Astrocyte of the cerebellum (primary cell): ENCODE results near the gene CDKN1C.

Experiments
- DNase-seq: peaks from one replicate; pipeline ENCODE4 v3.0.0-alpha.2; 2011; ENCODE audit warnings: low read depth
- H3K4me3 ChIP-seq: 2 replicates; pipeline ENCODE4 v1.5.1; 2011; ENCODE audit warnings: mild to moderate bottlenecking, low read depth, low read length, moderate library complexity
- in situ Hi-C: cut with HindIII; loops from 2 replicates; pipeline ENCODE4 v1.10.0; 2017; ENCODE audit warnings: low sequenced_read_pairs
- TF ChIP-seq, protein P1 (sequence below): IDR thresholded peaks from 2 replicates; pipeline ENCODE4 v1.5.1; 2012; ENCODE audit warnings: low read length, low read depth, moderate library complexity, mild to moderate bottlenecking; ENCODE audit errors: missing control alignments

The CDKN1C gene

DNA sequence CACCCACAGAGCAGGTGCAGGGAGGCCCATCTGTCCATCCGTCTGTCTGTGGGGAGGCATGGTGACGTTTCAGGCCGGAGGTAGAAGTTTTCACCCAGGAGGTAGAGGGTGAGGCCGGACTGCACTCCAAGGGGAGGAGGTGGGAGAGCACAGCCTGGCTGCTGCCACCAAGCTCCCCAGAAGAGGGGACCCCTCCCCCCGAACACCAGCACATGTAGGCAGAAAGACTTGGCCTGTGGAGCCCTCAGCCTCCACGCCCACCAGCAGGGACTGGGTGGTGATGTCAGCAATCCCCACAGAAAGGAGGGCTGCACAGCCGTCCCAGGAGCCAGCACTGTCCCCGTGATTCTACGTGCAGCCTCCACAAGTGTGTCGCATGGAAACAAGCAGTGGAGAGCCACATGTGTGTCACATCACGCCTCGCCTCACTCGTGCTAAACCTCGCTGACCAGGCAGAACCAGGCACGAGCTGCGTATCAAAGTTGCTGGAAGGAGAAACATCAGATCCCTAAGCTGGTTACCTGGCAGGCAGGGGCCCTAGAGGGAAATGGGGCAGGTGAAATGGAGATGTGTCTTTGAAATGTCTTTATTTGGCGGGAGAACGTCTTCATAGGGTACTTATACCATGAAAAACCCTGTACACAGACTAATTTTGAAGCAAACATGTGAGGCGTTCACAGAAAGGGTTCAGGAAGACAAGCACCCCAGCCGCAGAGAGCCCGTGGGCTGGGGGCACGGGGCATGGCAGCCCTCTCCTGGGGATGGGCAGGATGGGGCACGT, 49.1 kb downstream of the CDKN1C start:
- TF ChIP-seq, protein P1, sequence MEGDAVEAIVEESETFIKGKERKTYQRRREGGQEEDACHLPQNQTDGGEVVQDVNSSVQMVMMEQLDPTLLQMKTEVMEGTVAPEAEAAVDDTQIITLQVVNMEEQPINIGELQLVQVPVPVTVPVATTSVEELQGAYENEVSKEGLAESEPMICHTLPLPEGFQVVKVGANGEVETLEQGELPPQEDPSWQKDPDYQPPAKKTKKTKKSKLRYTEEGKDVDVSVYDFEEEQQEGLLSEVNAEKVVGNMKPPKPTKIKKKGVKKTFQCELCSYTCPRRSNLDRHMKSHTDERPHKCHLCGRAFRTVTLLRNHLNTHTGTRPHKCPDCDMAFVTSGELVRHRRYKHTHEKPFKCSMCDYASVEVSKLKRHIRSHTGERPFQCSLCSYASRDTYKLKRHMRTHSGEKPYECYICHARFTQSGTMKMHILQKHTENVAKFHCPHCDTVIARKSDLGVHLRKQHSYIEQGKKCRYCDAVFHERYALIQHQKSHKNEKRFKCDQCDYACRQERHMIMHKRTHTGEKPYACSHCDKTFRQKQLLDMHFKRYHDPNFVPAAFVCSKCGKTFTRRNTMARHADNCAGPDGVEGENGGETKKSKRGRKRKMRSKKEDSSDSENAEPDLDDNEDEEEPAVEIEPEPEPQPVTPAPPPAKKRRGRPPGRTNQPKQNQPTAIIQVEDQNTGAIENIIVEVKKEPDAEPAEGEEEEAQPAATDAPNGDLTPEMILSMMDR = no peak
- in situ Hi-C loops = no loop called here
- H3K4me3 ChIP-seq = no peak overlapping the region
- DNase-seq = no peak

DNA sequence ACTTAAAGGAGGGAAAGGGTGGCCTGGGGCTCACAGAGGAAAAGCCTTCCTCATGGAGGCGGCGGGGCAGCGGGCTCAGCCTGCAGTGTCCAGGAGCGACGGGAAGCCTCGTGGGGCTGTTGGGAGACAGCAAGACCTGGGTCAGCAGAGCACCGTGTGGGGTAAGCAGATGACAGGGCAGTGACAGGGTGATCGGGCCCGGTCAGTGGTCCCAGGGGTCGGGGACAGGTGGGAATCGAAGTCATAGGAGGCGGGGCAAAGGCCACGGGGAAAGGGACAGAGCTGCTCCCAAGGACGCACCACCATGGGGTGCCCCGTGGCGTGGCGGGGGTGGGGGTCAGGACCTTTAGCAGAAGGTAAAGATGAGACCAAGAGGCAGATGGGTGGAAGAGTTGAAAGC, 49.8 kb downstream of the CDKN1C start:
- H3K4me3 ChIP-seq = no peak overlapping the region
- in situ Hi-C loops = no loop called here
- no peak for DNase-seq
- TF ChIP-seq, protein P1 = no peak

DNA sequence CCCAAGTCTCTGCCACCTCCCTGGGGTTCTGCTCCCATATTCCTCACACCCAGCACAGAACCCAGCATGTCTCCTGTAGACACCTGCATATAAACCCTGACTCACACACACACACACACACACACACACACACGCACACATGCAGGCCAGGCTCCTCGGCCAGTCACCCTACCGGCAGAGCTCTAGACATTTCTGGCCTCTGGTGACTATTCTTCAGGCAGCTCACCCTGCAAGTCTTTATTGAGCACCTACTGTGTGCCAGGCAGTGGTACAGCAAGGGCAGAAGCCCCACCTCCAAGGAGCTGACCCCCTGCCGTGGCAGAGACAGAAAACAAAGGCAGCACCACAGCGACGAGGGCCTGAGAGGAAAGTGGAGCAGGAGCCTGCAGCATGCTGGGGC, 50.3 kb downstream of the CDKN1C start:
- TF ChIP-seq, protein P1 = peak; percentile 14
- in situ Hi-C loops = no loop called here
- H3K4me3 ChIP-seq = no peak overlapping the region
- DNase-seq = peak; percentile 31

DNA sequence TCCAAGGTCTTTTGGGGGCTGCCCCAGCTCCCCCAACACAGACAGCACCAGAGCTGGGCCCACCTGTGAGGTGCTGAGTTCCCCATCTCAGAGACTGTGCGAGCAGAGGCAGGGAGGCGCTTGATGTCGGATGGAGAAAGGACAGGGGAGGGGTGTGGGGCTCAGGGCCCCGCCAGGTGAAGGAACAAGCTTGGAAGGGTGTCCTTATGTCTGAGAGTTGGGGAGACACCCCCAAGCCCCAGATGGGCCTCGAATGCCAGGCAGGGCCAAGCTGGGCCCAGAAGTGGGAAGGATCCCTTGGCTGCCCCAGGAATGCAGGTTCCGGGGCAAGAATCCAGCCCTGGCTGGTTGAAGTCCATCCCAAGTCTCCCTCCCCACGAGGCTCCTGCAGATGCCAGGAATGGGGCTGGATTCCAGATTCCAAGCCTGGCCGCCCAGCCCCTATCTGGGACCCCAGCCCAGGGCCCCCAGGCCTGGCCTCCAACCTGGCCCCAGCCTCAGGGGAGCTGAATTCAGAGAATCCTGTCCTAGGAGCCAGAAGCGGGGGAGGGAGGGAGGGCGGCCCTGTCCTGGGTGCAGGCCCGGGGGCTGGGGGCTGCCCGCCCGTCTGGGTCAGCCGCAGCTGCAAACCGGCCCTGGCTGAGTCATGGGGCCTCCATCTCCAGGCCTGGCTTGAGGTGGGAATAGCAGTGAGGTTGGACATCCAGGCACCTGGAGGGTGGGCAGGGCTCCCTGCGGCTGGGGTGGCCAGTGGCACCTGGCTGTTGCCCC, 50.9 kb downstream of the CDKN1C start:
- no peak for DNase-seq
- TF ChIP-seq, protein P1 = no peak
- H3K4me3 ChIP-seq = no peak overlapping the region
- in situ Hi-C loops = no loop called here

DNA sequence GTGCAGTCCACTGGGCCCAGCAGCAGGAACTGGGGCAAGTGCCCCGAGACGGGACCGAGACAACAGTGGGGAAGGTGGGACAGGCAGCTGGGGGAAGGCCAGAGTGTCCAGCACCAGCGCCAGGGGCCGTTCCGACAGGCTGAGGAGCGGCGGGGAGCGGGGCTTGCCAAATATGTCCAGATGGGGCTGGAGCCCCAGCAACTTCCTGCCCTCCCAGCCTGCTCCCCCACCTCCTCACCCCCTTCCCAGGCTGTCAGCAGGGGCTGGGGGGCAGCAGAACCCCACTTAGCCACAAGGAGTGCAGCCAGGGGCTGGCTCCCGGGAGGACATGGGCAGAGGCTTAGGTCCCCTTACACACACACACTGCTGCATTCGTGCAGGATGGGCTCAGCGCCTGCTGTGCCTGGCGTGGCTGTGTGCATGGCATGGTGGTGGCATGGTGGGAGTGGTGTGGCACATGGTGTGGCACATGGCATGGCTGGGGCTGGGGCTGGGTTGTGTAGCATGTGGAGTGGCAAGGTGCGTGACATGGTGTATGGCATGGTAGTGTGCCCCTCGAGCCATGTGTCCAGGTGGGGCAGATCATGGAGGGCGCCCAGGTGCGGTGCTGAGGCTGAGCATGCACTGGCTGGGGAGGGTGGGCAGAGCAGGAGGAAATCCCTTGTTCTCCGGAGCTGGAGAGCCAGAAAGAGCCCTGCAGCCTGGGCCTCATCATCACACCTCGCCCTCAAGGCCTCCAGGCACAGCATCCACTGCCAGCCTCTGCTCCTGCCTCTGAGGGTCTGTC, 51.7 kb downstream of the CDKN1C start:
- in situ Hi-C loops = no loop called here

More for the DNA sequence above, 51.7 kb downstream of the CDKN1C start:
- TF ChIP-seq, protein P1 = no peak
- no peak overlapping the region for H3K4me3 ChIP-seq
- DNase-seq = no peak
